Hematopoietic multipotent progenitor cell treated with erythropoietin and hydrocortisone succinate and interleukin-3 and kit ligand, for 15 days (in vitro differentiated cells): ENCODE results near the gene KCNAB1.
"Not testable (repeated sequence)": the region's sequence is repeated elsewhere in the genome, so short reads cannot be mapped to it uniquely, and the experiment has no call there.

ENCODE experiments used
- DNase-seq: peaks from one replicate; pipeline ENCODE4 v3.0.0-alpha.2; 2015; ENCODE audit warnings: low spot score

KCNAB1 gene

GRCh38 chr3:156222381-156222780, 102.0 kb downstream of the KCNAB1 start:
- DNase-seq: not testable (repeated sequence)

DNA sequence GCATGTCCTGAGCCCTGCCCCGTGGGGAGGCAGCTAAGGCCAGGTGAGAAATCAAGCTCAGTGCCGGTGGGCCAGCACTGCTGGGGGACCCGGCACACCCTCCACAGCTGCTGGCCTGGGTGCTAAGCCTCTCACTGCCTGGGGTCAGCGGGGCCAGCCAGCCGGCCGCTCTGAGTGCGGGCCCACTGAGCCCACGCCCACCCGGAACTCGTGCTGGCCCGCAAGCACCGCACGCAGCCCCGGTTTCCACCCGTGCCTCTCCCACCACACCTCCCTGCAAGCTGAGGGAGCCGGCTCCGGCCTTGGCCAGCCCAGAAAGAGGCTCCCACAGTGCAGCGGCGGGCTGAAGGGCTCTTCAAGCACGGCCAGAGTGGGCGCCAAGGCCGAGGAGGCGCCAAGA, 103.7 kb downstream of the KCNAB1 start:
- DNase-seq: not testable (repeated sequence)

GRCh38 chr3:156226676-156227420, 106.5 kb downstream of the KCNAB1 start:
- DNase-seq: no peak

- no peak for DNase-seq
Observed at GRCh38 chr3:156227704-156228103, 107.3 kb downstream of the KCNAB1 start.

DNA sequence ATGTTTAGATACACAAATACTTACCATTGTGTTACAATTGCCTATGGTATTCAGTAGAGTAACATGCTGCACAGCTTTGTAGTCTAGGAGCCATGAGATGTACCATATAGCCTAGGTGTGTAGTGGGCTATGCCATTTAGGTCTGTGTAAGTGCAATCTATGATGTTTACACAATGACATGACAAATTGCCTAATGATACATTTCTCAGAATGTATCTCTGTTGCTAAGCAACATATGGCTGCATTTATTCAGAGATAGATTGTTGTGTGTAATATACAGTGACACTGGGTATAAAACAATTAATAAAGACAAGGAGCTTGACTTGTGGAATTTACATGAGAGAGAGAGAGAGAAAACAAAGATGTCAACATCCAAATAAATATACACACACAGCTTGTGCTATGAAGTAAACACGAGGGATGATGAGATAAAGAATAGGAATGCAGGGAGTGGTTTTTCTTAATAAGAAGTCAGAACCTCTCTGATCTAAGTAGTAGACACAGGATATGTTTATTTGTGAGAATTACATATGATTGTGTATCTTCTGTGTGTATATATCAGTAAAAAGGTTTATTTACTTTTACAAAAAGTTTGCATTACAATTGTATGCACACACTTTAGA, 110.0 kb downstream of the KCNAB1 start:
- DNase-seq: no peak

DNA sequence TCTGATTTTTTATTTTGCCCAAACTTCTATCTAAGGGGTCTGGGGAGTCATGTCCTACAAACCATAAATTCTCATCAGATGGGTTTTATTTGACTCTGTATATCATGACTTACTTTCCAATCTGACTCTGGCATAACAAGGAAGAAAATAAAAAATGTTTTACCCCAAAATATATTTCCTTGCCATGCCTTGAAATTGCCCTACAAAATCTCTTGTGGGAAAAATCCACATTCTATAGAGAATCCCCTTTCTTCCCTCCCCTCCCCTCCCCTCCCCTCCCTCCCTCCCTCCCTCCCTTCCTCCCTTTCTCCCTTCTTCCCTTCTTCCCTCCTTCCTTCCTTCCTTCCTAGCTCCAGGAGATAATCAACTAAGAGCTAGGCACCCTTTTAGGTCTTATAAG, 110.8 kb downstream of the KCNAB1 start:
- not testable (repeated sequence) for DNase-seq

DNA sequence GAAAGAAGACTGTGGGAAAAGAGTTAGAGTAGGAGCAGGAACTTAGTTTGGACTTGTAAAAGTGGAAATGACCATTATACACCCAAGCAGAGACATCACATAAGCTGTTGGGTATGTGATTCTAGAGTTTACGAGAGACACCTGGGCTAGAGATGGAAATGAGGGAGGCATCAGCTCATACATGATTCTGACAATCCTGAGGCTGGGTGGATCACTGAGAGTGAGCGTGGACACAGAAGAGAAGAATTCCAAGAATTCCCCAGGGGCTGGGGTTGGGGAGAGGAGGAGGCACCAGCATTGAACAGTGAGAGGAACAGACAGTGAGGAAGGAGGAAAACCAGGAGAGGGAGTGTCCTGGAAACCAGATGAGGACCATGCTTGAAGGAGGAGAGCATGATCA, 113.5 kb downstream of the KCNAB1 start:
- DNase-seq: no peak

- DNase-seq: no peak
Observed at GRCh38 chr3:156236556-156237260, 116.3 kb downstream of the KCNAB1 start.

GRCh38 chr3:156240642-156241041, 120.3 kb downstream of the KCNAB1 start:
- DNase-seq: no peak

- no peak for DNase-seq
Observed at GRCh38 chr3:156246961-156247725, 126.8 kb downstream of the KCNAB1 start.

- no peak for DNase-seq
Observed at GRCh38 chr3:156250550-156250949, 130.2 kb downstream of the KCNAB1 start.

GRCh38 chr3:156251424-156251823, 131.0 kb downstream of the KCNAB1 start:
- DNase-seq: no peak

GRCh38 chr3:156252656-156253055, 132.3 kb downstream of the KCNAB1 start:
- no peak for DNase-seq

DNA sequence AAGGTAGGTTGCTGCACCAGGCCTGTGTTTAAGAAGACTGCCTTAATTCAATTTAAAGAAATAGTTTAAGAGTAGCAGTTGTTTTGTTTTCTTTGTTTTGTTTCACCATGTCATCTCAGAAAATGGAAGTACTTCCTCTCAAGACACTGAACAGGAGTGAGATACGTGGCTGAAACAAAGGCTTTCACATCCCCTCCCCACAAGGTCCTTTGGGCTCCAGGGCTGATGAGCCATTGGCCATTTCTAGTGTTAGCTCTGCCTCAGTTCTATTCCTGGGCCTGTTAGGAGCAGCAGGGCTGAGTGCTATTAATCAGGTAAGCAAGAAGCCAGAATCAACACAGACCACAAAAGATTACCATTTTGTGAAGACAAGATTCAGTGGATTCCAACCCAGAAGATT, 132.8 kb downstream of the KCNAB1 start:
- DNase-seq: no peak

DNA sequence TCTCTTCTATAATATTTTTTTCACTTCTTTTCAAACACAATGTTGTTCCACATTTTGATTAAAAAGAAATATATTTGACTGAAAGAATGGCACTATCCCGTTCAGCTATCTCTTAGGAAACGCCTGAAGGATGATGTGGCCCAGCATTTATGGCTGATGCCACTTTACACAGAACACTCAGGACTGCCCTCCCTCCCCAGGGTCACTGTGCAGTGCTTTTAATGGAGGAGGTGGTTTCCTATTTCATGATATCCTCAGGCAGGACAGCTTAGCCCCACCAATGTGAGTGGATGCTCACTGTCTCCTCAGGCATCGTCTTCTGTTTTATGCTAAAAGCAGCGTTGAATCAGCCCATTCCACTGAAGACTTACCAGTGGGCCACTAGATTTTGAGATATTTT, 135.9 kb downstream of the KCNAB1 start:
- no peak for DNase-seq

- DNase-seq: no peak
Observed at GRCh38 chr3:156256945-156257344, 136.6 kb downstream of the KCNAB1 start.

GRCh38 chr3:156258301-156258700, 137.9 kb downstream of the KCNAB1 start:
- DNase-seq: no peak

DNA sequence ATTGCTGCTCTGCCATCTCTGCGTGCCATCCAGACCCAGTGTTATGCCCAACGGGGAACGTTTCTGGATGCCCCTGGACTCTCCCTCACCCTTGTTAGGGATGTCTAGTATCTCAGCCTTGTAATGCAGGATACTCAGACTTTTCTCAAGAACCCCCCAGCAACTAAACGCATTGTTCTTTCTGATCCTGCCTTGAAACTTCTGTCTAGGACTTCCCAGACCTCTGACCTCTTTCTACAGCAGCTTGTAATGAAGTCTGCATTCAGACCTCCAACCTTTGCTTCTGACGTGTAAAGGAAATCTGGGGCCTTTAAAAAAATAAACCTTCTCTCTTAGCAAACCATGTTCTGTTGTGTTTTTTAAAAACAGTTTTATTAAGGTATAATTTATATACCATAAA, 139.5 kb downstream of the KCNAB1 start:
- DNase-seq: no peak

DNA sequence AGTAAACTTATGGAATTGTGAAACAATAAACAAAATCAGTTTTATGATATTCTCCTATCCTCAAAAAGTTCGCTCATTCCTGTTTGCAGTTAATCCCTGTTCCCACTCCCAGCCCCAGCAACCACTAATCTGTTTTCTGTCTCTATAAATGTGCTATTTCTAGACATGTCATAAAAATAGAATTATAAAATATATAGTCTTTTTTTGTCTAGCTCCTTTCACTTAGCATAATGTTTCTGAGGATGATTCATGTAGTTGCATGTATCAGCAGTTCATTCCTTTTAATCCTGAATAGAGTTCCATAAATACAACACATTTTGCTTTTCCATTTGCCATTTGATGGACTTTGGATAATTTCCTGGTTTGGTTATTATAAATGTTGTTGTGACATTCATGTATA, 140.0 kb downstream of the KCNAB1 start:
- no peak for DNase-seq

DNA sequence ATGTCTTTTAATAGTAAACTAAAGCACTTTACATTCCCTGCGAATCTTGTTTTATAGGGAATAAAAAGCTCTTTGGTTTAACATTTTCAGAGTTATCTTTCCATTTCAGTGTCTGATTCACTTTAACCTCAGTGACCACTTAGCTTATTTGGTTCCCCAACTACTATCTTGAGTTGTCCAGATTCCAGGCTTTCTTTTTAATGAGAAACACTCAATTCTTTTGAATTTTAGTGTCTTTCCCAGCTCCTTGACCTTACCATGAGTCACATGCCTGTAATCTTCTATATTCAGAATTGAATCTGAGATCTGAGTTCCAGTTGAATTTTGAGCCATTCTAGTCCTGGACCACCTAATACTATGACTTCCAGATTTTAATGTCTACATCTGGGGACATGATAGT, 144.4 kb downstream of the KCNAB1 start:
- DNase-seq: no peak

DNA sequence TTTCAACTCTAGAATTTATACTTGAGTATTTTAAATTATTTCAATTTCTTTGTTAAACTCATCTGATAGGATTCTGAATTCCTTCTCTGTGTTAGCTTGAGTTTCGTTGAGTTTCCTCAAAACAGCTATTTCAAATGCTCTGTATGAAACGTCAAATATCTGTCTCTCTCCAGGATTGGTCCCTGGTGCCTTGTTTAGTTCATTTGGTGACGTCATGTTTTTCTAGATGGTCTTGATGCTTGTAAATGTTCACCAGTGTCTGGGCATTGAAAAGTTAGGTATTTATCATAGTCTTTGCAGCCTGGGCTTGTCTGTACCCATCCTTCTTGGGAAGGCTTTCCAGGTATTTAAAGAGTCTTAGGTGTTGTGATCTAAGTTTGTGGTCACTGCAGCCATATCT, 151.1 kb downstream of the KCNAB1 start:
- DNase-seq: no peak

GRCh38 chr3:156271995-156272719, 151.8 kb downstream of the KCNAB1 start:
- DNase-seq: no peak
